Erythroblast (primary cell): Measurements from ENCODE around the gene SECISBP2L.

ENCODE experiments used
- GATA1 ChIP-seq: IDR thresholded peaks from 2 replicates; pipeline ENCODE4 v1.6.1; 2011; ENCODE audit warnings: low read depth, mild to moderate bottlenecking, control low read depth, low read length, moderate library complexity
- POLR2A ChIP-seq: IDR thresholded peaks from 2 replicates; pipeline ENCODE4 v1.6.1; 2011; ENCODE audit warnings: mild to moderate bottlenecking, low read length

DNA sequence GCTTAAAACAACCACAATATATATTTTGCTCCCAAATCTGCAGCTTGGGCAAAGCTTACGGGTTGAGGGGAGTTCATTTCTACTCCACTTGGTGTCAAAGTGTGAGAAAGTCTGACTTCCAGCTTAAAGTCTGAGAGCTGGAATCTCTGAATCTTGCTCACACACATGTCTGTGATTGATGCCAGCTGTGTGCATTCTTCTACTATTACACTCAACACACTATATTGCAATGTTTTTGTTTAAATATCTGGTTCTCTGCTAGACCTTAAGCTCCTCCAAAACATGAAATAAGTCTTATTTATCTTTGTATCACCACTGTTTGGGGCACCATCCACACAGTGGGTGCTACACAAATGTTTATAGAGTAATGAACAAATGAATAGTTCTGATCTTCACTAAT lies 36.7 kb upstream of the SECISBP2L start:
- no peak for TF ChIP-seq POLR2A
- no peak for TF ChIP-seq GATA1
